ENCODE results near the gene ACSS1.

Gene ACSS1

DNA sequence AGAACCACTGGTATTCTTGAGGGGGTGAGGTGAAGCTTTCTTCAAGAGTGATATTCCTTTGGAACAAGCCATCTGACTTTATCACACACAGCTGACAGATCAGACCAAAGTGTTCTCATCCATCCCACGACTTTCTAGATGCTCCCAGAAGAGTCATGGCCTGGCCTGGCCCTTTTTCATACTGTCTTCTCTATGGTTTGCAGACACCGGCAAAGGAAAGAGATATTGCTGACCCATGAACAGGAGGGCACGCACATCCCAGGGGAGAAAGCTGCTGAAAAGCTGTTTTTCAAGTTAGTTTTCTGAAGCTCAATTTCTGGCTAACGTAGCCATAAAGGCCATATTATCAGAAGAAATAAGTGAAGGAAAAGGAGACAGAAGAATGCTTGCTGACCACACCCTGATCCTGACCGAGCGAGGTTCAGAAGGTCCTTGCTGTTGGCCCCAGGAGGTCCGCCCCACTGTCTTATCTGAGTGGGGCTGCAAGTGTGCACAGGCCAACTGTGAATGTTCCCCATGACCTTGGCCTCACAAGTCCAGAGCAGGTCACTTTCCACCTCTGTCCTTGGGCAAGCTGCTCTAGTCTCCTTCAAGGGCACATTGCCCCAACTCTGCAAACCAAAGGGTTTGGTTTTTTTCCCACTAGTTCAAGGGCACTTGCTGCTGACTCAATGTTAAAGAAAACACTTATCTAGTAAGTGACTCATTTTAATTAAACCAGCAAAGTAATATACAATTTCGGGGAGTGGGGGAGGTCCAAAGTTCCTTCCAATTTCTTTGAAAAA is 2.0 kb downstream of the ACSS1 start:
- TF ChIP-seq, protein P1, sequence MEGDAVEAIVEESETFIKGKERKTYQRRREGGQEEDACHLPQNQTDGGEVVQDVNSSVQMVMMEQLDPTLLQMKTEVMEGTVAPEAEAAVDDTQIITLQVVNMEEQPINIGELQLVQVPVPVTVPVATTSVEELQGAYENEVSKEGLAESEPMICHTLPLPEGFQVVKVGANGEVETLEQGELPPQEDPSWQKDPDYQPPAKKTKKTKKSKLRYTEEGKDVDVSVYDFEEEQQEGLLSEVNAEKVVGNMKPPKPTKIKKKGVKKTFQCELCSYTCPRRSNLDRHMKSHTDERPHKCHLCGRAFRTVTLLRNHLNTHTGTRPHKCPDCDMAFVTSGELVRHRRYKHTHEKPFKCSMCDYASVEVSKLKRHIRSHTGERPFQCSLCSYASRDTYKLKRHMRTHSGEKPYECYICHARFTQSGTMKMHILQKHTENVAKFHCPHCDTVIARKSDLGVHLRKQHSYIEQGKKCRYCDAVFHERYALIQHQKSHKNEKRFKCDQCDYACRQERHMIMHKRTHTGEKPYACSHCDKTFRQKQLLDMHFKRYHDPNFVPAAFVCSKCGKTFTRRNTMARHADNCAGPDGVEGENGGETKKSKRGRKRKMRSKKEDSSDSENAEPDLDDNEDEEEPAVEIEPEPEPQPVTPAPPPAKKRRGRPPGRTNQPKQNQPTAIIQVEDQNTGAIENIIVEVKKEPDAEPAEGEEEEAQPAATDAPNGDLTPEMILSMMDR (IDR thresholded peaks at IDR 0.05; ENCODE audit: low read depth, low read length): no peak
- no peak overlapping the region for H3K4me3 ChIP-seq (ENCODE audit: low read depth, low read length)
- DNase-seq: no peak

DNA sequence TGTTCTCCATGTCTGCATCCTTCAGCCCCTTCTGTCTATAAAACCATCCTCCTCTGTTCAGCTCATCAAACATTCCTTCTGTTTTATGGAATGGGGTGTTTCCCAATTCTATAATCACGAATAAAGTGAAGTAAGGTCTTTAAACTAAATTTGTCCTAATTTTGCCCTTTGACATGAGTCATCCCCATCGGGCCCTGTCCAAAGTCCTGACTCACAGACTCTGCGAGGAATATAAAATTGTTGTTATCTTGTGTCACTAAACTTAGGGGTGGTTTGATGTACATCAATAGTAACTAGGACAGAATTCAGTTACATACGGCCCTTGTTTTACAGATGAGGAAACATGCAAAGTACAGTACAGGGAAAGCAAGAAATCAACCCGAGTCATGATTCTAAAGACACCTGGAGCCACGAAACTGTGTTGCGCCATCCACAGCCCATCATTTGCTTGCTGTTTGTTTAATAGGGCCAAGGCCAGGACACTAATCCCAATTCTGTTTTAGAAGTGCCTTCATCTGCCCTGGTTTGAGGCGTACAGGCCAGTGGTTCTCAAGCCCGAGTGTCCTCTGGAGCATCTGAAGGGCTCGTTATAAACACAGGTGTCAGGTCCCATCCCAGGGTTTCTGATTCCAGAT is 2.8 kb downstream of the ACSS1 start:
- Histone ChIP-seq H3K4me3 (ENCODE audit: low read depth, low read length) (no peak overlapping the region), H3K27ac (no peak overlapping the region), H3K9me3 (ENCODE audit: severe bottlenecking) (no peaks in the 10 kb centered on the region), H3K27me3 (ENCODE audit: insufficient read depth, low read depth, severe bottlenecking) (no peaks in the 10 kb centered on the region), H3K36me3 (no peaks in the 10 kb centered on the region)
- TF ChIP-seq, protein P1 (IDR thresholded peaks at IDR 0.05; ENCODE audit: low read depth, low read length): no peak
- no peak for DNase-seq

More for the DNA sequence above, 2.0 kb downstream of the ACSS1 start:
- Histone ChIP-seq H3K36me3 (no peaks in the 10 kb centered on the region), H3K9me3 (ENCODE audit: severe bottlenecking) (no peaks in the 10 kb centered on the region), H3K27ac (no peak overlapping the region), H3K27me3 (ENCODE audit: insufficient read depth, low read depth, severe bottlenecking) (peaks cover 3% of the 10 kb centered on the region)

DNA sequence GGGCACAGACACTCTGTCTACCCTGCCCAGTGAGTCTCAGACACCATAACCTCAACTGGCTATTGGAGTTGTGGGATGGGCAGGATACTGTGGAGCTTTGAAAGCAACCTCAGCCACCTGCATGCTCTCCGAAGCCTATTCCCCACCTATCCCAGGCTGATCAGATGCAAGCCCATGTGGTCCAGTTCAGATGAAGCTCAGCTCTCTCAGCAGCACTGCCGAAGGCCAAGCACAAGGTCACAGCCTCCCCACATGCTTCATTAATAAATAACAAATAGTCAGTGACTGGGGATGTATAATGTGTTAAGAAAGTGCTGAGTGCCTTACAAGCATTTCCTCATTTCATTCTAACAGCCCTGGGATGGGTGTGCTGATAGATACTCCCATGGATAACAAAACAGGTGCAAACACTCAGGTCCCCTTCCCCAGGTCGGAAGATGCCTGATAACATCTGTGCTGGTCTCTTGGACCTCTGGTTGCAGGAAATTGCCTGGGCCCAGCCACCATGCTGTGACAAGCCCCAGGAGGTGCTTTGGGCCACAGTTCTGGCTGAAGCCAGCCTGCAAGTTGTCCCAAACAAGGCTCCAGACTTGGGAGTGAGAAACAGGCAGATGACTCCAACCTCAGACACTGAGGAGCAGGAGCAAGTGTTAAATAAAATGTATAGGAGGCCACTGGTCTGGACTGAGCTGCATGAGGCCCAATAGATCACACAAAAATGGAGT is 3.7 kb downstream of the ACSS1 start:
- no peaks in the 10 kb centered on the region for H3K27me3 ChIP-seq (ENCODE audit: insufficient read depth, low read depth, severe bottlenecking)
- H3K27ac ChIP-seq: no peak overlapping the region
- H3K4me3 ChIP-seq (ENCODE audit: low read depth, low read length): no peak overlapping the region
- DNase-seq: no peak
- TF ChIP-seq, protein P1 (IDR thresholded peaks at IDR 0.05; ENCODE audit: low read depth, low read length): no peak
- H3K9me3 ChIP-seq (ENCODE audit: severe bottlenecking): no peaks in the 10 kb centered on the region
- no peaks in the 10 kb centered on the region for H3K36me3 ChIP-seq

DNA sequence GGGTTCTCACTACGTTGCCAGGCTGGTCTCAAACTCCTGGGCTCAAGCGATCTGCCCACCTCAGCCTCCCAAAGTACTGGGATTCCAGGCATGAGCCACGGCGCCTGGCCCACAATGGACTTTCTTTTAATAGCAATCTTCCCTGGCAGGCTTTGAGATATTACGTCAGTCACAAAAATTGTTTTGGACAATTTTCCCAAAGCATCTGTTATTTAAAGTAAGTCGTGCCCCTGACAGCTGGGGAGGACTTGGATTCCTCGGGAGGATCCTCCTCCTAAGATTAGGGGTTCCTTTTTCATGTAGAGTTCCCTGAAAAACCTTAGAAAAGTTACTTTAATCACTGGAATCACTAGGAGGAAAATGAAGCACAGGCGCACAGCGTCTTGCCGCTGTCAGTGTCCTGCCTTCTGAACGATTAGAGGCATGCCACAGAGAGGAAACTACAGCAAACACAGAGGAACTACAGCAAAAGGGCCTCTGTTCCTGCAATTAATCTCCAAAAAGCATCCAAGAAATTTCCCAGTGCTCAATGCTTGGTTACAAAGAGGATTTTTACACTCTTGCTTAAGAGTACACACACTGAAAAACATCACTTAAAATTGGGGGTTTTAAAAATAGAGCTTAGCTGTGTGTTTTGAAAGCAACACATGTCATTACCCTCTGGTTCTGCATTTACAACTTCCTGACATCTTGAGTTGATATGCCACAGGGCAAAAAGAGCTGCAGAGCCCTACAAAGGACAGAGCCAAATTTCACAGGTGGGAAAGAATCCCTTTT is 4.5 kb downstream of the ACSS1 start:
- TF ChIP-seq, protein P1 (IDR thresholded peaks at IDR 0.05; ENCODE audit: low read depth, low read length): no peak
- H3K27me3 ChIP-seq (ENCODE audit: insufficient read depth, low read depth, severe bottlenecking): no peaks in the 10 kb centered on the region
- H3K4me3 ChIP-seq (ENCODE audit: low read depth, low read length): no peak overlapping the region
- H3K36me3 ChIP-seq: no peaks in the 10 kb centered on the region
- H3K27ac ChIP-seq: no peak overlapping the region
- no peaks in the 10 kb centered on the region for H3K9me3 ChIP-seq (ENCODE audit: severe bottlenecking)
- DNase-seq: no peak

DNA sequence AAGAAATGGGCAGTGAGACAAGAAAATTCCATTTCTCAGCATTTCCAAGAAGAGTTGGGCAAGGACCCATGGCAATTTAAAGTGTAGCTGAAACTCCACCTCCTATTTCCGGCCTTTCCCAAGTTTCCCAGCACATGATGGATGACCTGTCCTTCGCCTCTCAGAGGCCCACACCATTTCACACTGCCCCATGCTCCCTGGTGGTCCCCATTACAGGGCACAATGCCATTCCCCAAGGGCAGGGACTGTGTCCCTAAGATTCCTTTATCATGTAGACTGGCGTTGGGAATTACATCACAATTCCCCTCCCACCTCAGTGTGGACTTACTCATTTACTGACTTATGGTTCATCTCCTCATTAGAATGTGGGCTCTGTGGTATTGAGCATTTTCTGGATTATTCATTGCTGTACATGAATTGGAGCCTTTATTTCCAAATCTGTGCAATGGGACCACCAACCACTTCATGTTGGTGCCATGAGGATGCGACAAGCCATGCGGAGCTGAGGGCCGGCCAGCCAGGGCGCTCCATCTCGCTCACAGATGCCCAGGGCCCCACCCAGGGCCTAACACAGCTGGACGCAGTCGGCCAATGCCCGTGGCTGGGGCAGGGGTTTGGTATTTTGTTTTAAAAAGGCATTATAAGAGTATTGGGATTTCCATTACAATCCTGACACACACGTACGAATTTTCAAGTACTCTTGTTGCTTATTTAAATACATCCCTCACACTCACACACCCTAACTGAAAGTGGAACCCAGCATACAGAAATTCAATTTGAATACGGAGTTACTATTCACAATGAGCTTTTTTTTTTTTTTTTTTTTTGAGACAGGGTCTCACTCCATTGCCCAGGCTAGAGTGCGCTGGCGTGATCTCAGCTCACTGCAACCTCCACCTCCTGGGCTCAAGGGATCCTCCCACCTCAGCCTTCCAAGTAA is 5.4 kb downstream of the ACSS1 start:
- Histone ChIP-seq H3K4me3 (ENCODE audit: low read depth, low read length) (no peak overlapping the region), H3K36me3 (no peaks in the 10 kb centered on the region), H3K27me3 (ENCODE audit: insufficient read depth, low read depth, severe bottlenecking) (no peaks in the 10 kb centered on the region), H3K9me3 (ENCODE audit: severe bottlenecking) (no peaks in the 10 kb centered on the region), H3K27ac (no peak overlapping the region)
- DNase-seq: no peak
- TF ChIP-seq, protein P1 (IDR thresholded peaks at IDR 0.05; ENCODE audit: low read depth, low read length): no peak

All from WERI-Rb-1 (cell line).